ENCODE data around the gene IL4R. TPM values are rescaled to one million over a fixed set of nuclear protein-coding genes. Genes with fewer than 3 reads are reported as not detected.

The IL4R gene
- total and polyA plus RNA-seq, 2 experiments from 2014 or later, result 6.4 to 17.6 TPM

- Histone ChIP-seq H3K4me2 (no peak overlapping the region), H3F3A (replicated peaks; ENCODE audit: low read depth) (no peaks in the 10 kb centered on the region), H3K9me2 (ENCODE audit: insufficient read depth) (no peaks in the 10 kb centered on the region), H2AFZ (no peak overlapping the region), H3K79me2 (replicated peaks; ENCODE audit: insufficient read depth) (no peaks in the 10 kb centered on the region), H3K4me3 (no peak overlapping the region), H3K27me3 (ENCODE audit: insufficient read depth) (no peaks in the 10 kb centered on the region), H3K36me3 (ENCODE audit: insufficient read depth) (no peaks in the 10 kb centered on the region), H3K4me1 (ENCODE audit: insufficient read depth) (no peaks in the 10 kb centered on the region), H3K27ac (ENCODE audit: low read depth) (no peak overlapping the region), H4K20me1 (replicated peaks; ENCODE audit: insufficient read depth) (no peaks in the 10 kb centered on the region; the same call in 1 of the 2 replicates)
- peaks cover 5% of the 10 kb centered on the region for H3K27me3 Mint-ChIP-seq (ENCODE audit: insufficient read depth, low read depth, poor library complexity)
- H3K36me3 Mint-ChIP-seq (ENCODE audit: low read depth), result peaks cover 3% of the 10 kb centered on the region; the same call in 2 of the 3 replicates
- ATAC-seq, result no peak
- no peak overlapping the region for H3K27ac Mint-ChIP-seq
- TF ChIP-seq ZNF114 (CRISPR knock-in tag; IDR thresholded peaks at IDR 0.05) (no peak), POLR2AphosphoS5 (IDR thresholded peaks at IDR 0.05; ENCODE audit: low read depth) (no peak), ETS1 (IDR thresholded peaks at IDR 0.05) (no peak), CTCF (conservative IDR thresholded peaks at IDR 0.05; ENCODE audit: low read depth in 2 of 2) (no peak), EZH2phosphoT487 (IDR thresholded peaks at IDR 0.05; ENCODE audit: unreplicated experiment) (no peak), ZNF462 (CRISPR knock-in tag; IDR thresholded peaks at IDR 0.05) (no peak), NANOG (IDR thresholded peaks at IDR 0.05; ENCODE audit: borderline replicate concordance) (no peak), JUNB (IDR thresholded peaks at IDR 0.05; ENCODE audit: unreplicated experiment) (no peak), CREB1 (CRISPR knock-in tag; IDR thresholded peaks at IDR 0.05; ENCODE audit: low read depth) (no peak), STAT1 (IDR thresholded peaks at IDR 0.05; ENCODE audit: unreplicated experiment) (no peak), ZNF331 (CRISPR knock-in tag; IDR thresholded peaks at IDR 0.05; ENCODE audit: low read depth) (no peak), EZH2 (IDR thresholded peaks at IDR 0.05; ENCODE audit: low read depth, unreplicated experiment) (no peak), REST (IDR thresholded peaks at IDR 0.05; ENCODE audit: unreplicated experiment) (no peak)
- no peak overlapping the region for H3K4me3 Mint-ChIP-seq
- H3K9me3 Mint-ChIP-seq, result peaks cover 3% of the 10 kb centered on the region; the same call in 1 of the 3 replicates
- no peak for DNase-seq (ENCODE audit: low spot score)
- peaks cover 8% of the 10 kb centered on the region for H3K4me1 Mint-ChIP-seq
Observed at GRCh38 chr16:27285676-27286196, 28.0 kb upstream of the IL4R start.

Data from GM23338 (cell line).